ENCODE results near the gene LRRC8E. TPM values are rescaled to one million over a fixed set of nuclear protein-coding genes. Genes with fewer than 3 reads are reported as not detected.

LRRC8E gene
- total RNA-seq, 1 donor = 10.5 TPM

GRCh38 chr19:7941895-7942596 is 53.7 kb downstream of the LRRC8E start:
- no peak for TF ChIP-seq CTCF (IDR thresholded peaks at IDR 0.05; ENCODE audit: extremely low read depth, low read depth, low read length)
- no peak overlapping the region for H2AFZ ChIP-seq (ENCODE audit: low read length)
- no peak for DNase-seq (ENCODE audit: insufficient read length, low spot score, missing footprints)
- peaks cover 5% of the 10 kb centered on the region for H4K20me1 ChIP-seq (ENCODE audit: insufficient read depth, low read length)
- H3K79me2 ChIP-seq (ENCODE audit: insufficient read depth, low read length) = peaks cover 37% of the 10 kb centered on the region
- peak overlapping the region; percentile 84 for H3K4me2 ChIP-seq (ENCODE audit: insufficient read depth, low read length)
- H3K36me3 ChIP-seq (ENCODE audit: insufficient read depth, low read length) = peaks cover 14% of the 10 kb centered on the region
- H3K27ac ChIP-seq (ENCODE audit: low read depth, low read length) = no peak overlapping the region
- peak overlapping the region; percentile 95 for H3K4me3 ChIP-seq (ENCODE audit: insufficient read depth, low read length)
- no peaks in the 10 kb centered on the region for H3K9me3 ChIP-seq (ENCODE audit: low read depth, low read length)
- no peaks in the 10 kb centered on the region for H3K27me3 ChIP-seq (ENCODE audit: insufficient read depth, low read length)
- peaks cover 14% of the 10 kb centered on the region for H3K4me1 ChIP-seq (ENCODE audit: insufficient read depth, low read length)

- TF ChIP-seq CTCF (IDR thresholded peaks at IDR 0.05; ENCODE audit: extremely low read depth, low read depth, low read length) = no peak
- DNase-seq (ENCODE audit: insufficient read length, low spot score, missing footprints) = peak; percentile 73
Observed at GRCh38 chr19:7942981-7943443, 54.7 kb downstream of the LRRC8E start.

GRCh38 chr19:7943444-7944176 is 55.3 kb downstream of the LRRC8E start, which contains the start of gene TIMM44:
TIMM44 (minus strand) TSS chr19:7943666; CDS start chr19:7943651, 15 bp downstream.
- H4K20me1 ChIP-seq (ENCODE audit: insufficient read depth, low read length) = peaks cover 5% of the 10 kb centered on the region
- no peaks in the 10 kb centered on the region for H3K9me3 ChIP-seq (ENCODE audit: low read depth, low read length)
- H3K4me3 ChIP-seq (ENCODE audit: insufficient read depth, low read length) = peak within 1 kb of the TSS; percentile 95
- H3K36me3 ChIP-seq (ENCODE audit: insufficient read depth, low read length) = peaks cover 7% of the 10 kb centered on the region
- no peak for TF ChIP-seq CTCF (IDR thresholded peaks at IDR 0.05; ENCODE audit: extremely low read depth, low read depth, low read length)
- peak within 1 kb of the TSS; percentile 99 for H3K4me2 ChIP-seq (ENCODE audit: insufficient read depth, low read length)
- peaks cover 35% of the 10 kb centered on the region for H3K79me2 ChIP-seq (ENCODE audit: insufficient read depth, low read length)
- DNase-seq (ENCODE audit: insufficient read length, low spot score, missing footprints) = peak; percentile 99
- H3K27me3 ChIP-seq (ENCODE audit: insufficient read depth, low read length) = no peaks in the 10 kb centered on the region
- peak within 1 kb of the TSS; percentile 92 for H2AFZ ChIP-seq (ENCODE audit: low read length)
- peak within 1 kb of the TSS; percentile 95 for H3K27ac ChIP-seq (ENCODE audit: low read depth, low read length)
- H3K4me1 ChIP-seq (ENCODE audit: insufficient read depth, low read length) = peaks cover 14% of the 10 kb centered on the region

More at GRCh38 chr19:7942981-7943443, 54.7 kb downstream of the LRRC8E start:
- Histone ChIP-seq H3K36me3 (ENCODE audit: insufficient read depth, low read length) (peaks cover 11% of the 10 kb centered on the region), H3K27me3 (ENCODE audit: insufficient read depth, low read length) (no peaks in the 10 kb centered on the region), H4K20me1 (ENCODE audit: insufficient read depth, low read length) (peaks cover 5% of the 10 kb centered on the region), H3K9me3 (ENCODE audit: low read depth, low read length) (no peaks in the 10 kb centered on the region), H2AFZ (ENCODE audit: low read length) (peak overlapping the region; percentile 87), H3K79me2 (ENCODE audit: insufficient read depth, low read length) (peaks cover 35% of the 10 kb centered on the region), H3K4me3 (ENCODE audit: insufficient read depth, low read length) (peak overlapping the region; percentile 95), H3K4me1 (ENCODE audit: insufficient read depth, low read length) (peaks cover 14% of the 10 kb centered on the region), H3K4me2 (ENCODE audit: insufficient read depth, low read length) (peak overlapping the region; percentile 84), H3K27ac (ENCODE audit: low read depth, low read length) (peak overlapping the region; percentile 95)

All from osteoblast (primary cell).